Neural cell (in vitro differentiated cells): Measurements from ENCODE around the gene SPDYC.

Experiments
- EP300 ChIP-seq: fragments of 450-650 bp; conservative IDR thresholded peaks from 2 replicates; pipeline ENCODE4 v1.6.1; 2014; ENCODE audit warnings: antibody characterized with exemption, mild to moderate bottlenecking, moderate library complexity; ENCODE audit not compliant: poor library complexity, severe bottlenecking
- EZH2 ChIP-seq: fragments of 200-600, 300-800 bp; shearing (Covaris generic), sonication (generic); IDR thresholded peaks from 2 replicates; pipeline ENCODE4 v1.6.1; 2014; ENCODE audit warnings: antibody characterized with exemption, low read length, borderline replicate concordance, mild to moderate bottlenecking; ENCODE audit not compliant: insufficient read depth, poor library complexity, severe bottlenecking
- POLR2AphosphoS5 ChIP-seq: IDR thresholded peaks from 2 replicates; pipeline ENCODE4 v1.6.1; 2012
- RAD21 ChIP-seq: fragments of 450-650 bp; conservative IDR thresholded peaks from 2 replicates; pipeline ENCODE4 v1.6.1; 2014; ENCODE audit warnings: antibody characterized with exemption, mild to moderate bottlenecking, moderate library complexity
- TF ChIP-seq, protein P1 (sequence below): fragments of 450-650 bp; IDR thresholded peaks from 2 replicates; pipeline ENCODE4 v1.5.1; 2014; ENCODE audit warnings: antibody characterized with exemption, mild to moderate bottlenecking, moderate library complexity; ENCODE audit not compliant: poor library complexity, severe bottlenecking
- TF ChIP-seq, protein P2 (sequence below): IDR thresholded peaks from 2 replicates; pipeline ENCODE4 v1.6.1; 2012; ENCODE audit warnings: borderline replicate concordance

DNA sequence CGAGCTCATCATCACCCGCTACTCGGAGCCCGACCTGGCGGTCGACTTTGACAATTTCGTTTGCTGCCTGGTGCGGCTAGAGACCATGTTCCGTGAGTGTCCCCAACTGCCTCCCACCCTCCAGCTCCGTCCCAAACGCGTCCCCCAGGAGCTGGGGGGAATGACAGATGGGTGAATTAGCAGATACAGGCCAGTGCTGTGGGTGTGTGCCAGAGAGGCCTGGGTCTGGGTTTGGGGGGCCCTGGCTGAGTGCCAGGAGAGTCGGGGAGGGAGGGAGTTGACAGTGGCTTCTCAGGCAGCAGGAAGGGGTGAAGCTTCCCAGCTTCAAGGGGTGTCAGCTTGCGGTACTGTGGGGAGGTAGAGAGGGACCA is 40.3 kb downstream of the SPDYC start:
- TF ChIP-seq, protein P1, sequence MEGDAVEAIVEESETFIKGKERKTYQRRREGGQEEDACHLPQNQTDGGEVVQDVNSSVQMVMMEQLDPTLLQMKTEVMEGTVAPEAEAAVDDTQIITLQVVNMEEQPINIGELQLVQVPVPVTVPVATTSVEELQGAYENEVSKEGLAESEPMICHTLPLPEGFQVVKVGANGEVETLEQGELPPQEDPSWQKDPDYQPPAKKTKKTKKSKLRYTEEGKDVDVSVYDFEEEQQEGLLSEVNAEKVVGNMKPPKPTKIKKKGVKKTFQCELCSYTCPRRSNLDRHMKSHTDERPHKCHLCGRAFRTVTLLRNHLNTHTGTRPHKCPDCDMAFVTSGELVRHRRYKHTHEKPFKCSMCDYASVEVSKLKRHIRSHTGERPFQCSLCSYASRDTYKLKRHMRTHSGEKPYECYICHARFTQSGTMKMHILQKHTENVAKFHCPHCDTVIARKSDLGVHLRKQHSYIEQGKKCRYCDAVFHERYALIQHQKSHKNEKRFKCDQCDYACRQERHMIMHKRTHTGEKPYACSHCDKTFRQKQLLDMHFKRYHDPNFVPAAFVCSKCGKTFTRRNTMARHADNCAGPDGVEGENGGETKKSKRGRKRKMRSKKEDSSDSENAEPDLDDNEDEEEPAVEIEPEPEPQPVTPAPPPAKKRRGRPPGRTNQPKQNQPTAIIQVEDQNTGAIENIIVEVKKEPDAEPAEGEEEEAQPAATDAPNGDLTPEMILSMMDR: no peak
- no peak for TF ChIP-seq RAD21
- TF ChIP-seq, protein P2, sequence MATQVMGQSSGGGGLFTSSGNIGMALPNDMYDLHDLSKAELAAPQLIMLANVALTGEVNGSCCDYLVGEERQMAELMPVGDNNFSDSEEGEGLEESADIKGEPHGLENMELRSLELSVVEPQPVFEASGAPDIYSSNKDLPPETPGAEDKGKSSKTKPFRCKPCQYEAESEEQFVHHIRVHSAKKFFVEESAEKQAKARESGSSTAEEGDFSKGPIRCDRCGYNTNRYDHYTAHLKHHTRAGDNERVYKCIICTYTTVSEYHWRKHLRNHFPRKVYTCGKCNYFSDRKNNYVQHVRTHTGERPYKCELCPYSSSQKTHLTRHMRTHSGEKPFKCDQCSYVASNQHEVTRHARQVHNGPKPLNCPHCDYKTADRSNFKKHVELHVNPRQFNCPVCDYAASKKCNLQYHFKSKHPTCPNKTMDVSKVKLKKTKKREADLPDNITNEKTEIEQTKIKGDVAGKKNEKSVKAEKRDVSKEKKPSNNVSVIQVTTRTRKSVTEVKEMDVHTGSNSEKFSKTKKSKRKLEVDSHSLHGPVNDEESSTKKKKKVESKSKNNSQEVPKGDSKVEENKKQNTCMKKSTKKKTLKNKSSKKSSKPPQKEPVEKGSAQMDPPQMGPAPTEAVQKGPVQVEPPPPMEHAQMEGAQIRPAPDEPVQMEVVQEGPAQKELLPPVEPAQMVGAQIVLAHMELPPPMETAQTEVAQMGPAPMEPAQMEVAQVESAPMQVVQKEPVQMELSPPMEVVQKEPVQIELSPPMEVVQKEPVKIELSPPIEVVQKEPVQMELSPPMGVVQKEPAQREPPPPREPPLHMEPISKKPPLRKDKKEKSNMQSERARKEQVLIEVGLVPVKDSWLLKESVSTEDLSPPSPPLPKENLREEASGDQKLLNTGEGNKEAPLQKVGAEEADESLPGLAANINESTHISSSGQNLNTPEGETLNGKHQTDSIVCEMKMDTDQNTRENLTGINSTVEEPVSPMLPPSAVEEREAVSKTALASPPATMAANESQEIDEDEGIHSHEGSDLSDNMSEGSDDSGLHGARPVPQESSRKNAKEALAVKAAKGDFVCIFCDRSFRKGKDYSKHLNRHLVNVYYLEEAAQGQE: no peak
- TF ChIP-seq EZH2: no peak
- TF ChIP-seq EP300: no peak
- no peak for TF ChIP-seq POLR2AphosphoS5
